Endothelial cell of umbilical vein (primary cell): ENCODE results near the gene LRRC8B. TPM values are rescaled to one million over a fixed set of nuclear protein-coding genes. Genes with fewer than 3 reads are reported as not detected.
A peak's percentile ranks its signal among the peaks of the same experiment; 100 is the strongest.

ENCODE experiments used
- BruUV-seq: library from RNA; stranded (reverse); fragments of 400-500 nt; replicated peaks from 2 replicates; lab custom pipeline; 2021; lab: Mats Ljungman, UMichigan
- CTCF ChIA-PET: fragments of 300-600, 350-600 bp; sonication (Branson Sonifier 250); formaldehyde crosslinking; loops from one replicate; lab custom pipeline; 2021; ENCODE audit warnings: antibody characterized with exemption, inconsistent platforms; lab: Charles Lee
- POLR2A ChIA-PET: fragments of 300-600, 350-600 bp; sonication (Branson Sonifier 250); formaldehyde crosslinking; loops from one replicate; lab custom pipeline; 2021; ENCODE audit warnings: antibody characterized with exemption, inconsistent platforms; lab: Charles Lee
- DNase-seq: peaks from one replicate; pipeline ENCODE4 v3.0.0-alpha.2; 2011; ENCODE audit warnings: low read depth, low spot score
- FAIRE-seq: peaks from 2 replicates; lab custom pipeline; 2011; peaks lifted over from hg19 to GRCh38; lab: Jason Lieb, UNC
- H2AFZ ChIP-seq: 2 replicates; pipeline ENCODE4 v1.6.0; 2012; ENCODE audit warnings: low read depth, low read length, control low read depth, inconsistent platforms
- H3K27ac ChIP-seq: 2 replicates; pipeline ENCODE4 v1.5.1; 2011; ENCODE audit warnings: low read depth, mild to moderate bottlenecking, control low read depth, low read length, moderate library complexity; ENCODE audit not compliant: insufficient read depth
- H3K27me3 ChIP-seq, 2 experiments: 2 replicates each; pipeline versions ENCODE4 v1.6.0 to v1.6.1; 2011; ENCODE audit warnings: low read length in 2 of 2, mixed read lengths in 1 of 2; ENCODE audit not compliant: control insufficient read depth in 2 of 2, insufficient read depth in 2 of 2
- H3K36me3 ChIP-seq, 2 experiments: 2 replicates in 1 of 2; 3 replicates in 1 of 2; pipeline ENCODE4 v1.5.1; 2011; ENCODE audit warnings: low read length in 2 of 2, mild to moderate bottlenecking in 1 of 2, moderate library complexity in 1 of 2; ENCODE audit not compliant: control insufficient read depth in 2 of 2, insufficient read depth in 2 of 2; ENCODE audit errors: extremely low read depth in 1 of 2
- H3K4me1 ChIP-seq: 3 replicates; pipeline ENCODE4 v1.5.1; 2011; ENCODE audit warnings: mild to moderate bottlenecking, low read length; ENCODE audit not compliant: control insufficient read depth, insufficient read depth; ENCODE audit errors: extremely low read depth
- H3K4me2 ChIP-seq: 2 replicates; pipeline ENCODE4 v1.6.1; 2011; ENCODE audit warnings: low read length, control low read depth, mixed read lengths; ENCODE audit not compliant: insufficient read depth
- H3K4me3 ChIP-seq, 3 experiments: fragments of 200-600 bp in 1 of 3; sonication (generic), shearing (Covaris generic) in 1 of 3; replicated peaks in 1 of 3; 2 replicates each; pipeline ENCODE4 v1.5.1; 2011 to 2016; ENCODE audit warnings: control low read depth in 3 of 3, low read length in 3 of 3, mild to moderate bottlenecking in 2 of 3, inconsistent platforms in 1 of 3, low read depth in 1 of 3, moderate library complexity in 1 of 3; ENCODE audit not compliant: insufficient read depth in 1 of 3
- H3K79me2 ChIP-seq: 2 replicates; pipeline ENCODE4 v1.6.0; 2012; ENCODE audit warnings: low read length, inconsistent platforms; ENCODE audit not compliant: control insufficient read depth, insufficient read depth
- H3K9ac ChIP-seq: replicated peaks from 2 replicates; pipeline ENCODE3; 2011; ENCODE audit warnings: low read length, control low read depth; ENCODE audit not compliant: insufficient read depth; ENCODE audit errors: extremely low read depth
- H3K9me1 ChIP-seq: replicated peaks from 3 replicates; pipeline ENCODE4 v1.6.0; 2011; ENCODE audit warnings: mild to moderate bottlenecking, low read length; ENCODE audit not compliant: control insufficient read depth, insufficient read depth; ENCODE audit errors: extremely low read depth
- H3K9me3 ChIP-seq: replicated peaks from 2 replicates; pipeline ENCODE4 v1.5.1; 2012; ENCODE audit warnings: low read length, inconsistent platforms; ENCODE audit not compliant: control insufficient read depth, insufficient read depth
- H4K20me1 ChIP-seq: replicated peaks from 2 replicates; pipeline ENCODE3; 2011; ENCODE audit warnings: mild to moderate bottlenecking, low read length; ENCODE audit not compliant: control insufficient read depth, insufficient read depth; ENCODE audit errors: extremely low read depth
- EZH2 ChIP-seq: IDR thresholded peaks from 2 replicates; pipeline ENCODE4 v1.6.1; 2012; ENCODE audit warnings: borderline replicate concordance, low read depth, mild to moderate bottlenecking, moderate library complexity, low read length, inconsistent platforms; ENCODE audit not compliant: severe bottlenecking
- POLR2A ChIP-seq: IDR thresholded peaks from 2 replicates; pipeline ENCODE4 v1.6.1; 2012; ENCODE audit warnings: low read depth, mild to moderate bottlenecking, control low read depth, low read length
- POLR2AphosphoS5 ChIP-seq: IDR thresholded peaks from 2 replicates; pipeline ENCODE4 v1.6.1; 2012; ENCODE audit warnings: low read depth, mild to moderate bottlenecking, control low read depth, low read length, moderate library complexity; ENCODE audit not compliant: insufficient read depth
- dilution Hi-C: fragments of 300-500 bp; cut with MboI; formaldehyde crosslinking; loops from one replicate; pipeline ENCODE4 v1.15.0; 2019; ENCODE audit warnings: low sequenced_read_pairs; ENCODE audit not compliant: extremely low pct_ligation_motif_present
- intact Hi-C: fragments of 100-400 bp; cut with micrococcal nuclease; formaldehyde crosslinking; loops from one replicate; pipeline ENCODE4 v1.10.0; 2022
- polyA plus RNA-seq, 4 experiments: library from polyadenylated mRNA; depleted of rRNA in 3 of 4; stranded (reverse) in 3 of 4; unstranded in 1 of 4; fragments of >200 nt; gene quantifications; 2 replicates each; pipeline versions ENCODE4 v1.2.1 to v1.2.3, GENCODE V29; 2011 to 2012; ENCODE audit warnings: missing spikeins in 1 of 4
- total RNA-seq: library from RNA; stranded (reverse); gene quantifications from 2 replicates; pipeline ENCODE4 v1.2.3, GENCODE V29; 2021
- TF ChIP-seq, protein P1 (sequence below), 2 donors: IDR thresholded peaks; 1 replicate in 1 of 2; 2 replicates in 1 of 2; pipeline ENCODE4 v1.5.1; 2011; ENCODE audit warnings: low read length in 2 of 2, mild to moderate bottlenecking in 2 of 2, moderate library complexity in 2 of 2, control low read depth in 1 of 2, inconsistent platforms in 1 of 2, low read depth in 1 of 2; ENCODE audit not compliant: insufficient read depth in 1 of 2; ENCODE audit errors: extremely low read depth in 1 of 2

The LRRC8B gene
- total and polyA plus RNA-seq, 2 donors (not counting 3 experiments of a cell fraction or from before 2014, with no cell fraction given): 15.2 to 15.8 TPM

DNA sequence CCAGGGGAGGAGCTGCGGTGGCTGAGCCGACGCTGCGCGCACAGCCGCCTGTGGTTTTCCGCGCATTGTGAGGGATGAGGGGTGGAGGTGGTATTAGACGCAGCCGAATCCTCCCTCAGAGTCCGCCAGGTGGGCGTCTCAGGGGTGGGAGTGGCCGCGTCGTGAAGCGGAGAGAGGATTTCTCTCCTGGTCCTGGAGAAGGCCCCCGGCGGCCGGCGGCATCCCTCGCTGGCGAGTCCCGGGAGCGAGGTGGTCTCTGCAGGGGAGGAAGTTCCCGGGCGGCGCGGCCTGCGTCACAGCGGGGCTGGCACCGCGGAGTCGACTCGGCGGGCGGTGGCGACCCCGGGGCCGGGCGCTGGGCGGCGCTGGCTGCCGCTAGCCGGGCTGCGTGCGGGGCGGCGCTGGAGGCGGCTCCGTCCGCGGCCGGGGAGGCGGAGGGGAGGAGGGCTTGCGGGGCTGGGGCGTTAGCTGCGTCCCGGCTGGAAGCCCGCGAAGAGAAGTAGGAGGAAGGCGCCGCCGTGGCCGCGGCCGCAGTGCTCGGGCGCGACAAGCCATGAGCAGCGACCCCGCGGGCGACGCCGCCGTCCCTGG, 108.1 kb downstream of the LRRC8B start, which contains the start of gene LRRC8C:
LRRC8C (plus strand) TSS at position 464 of the 591 bp plus-strand sequence. CDS start 53,354 bp downstream, outside the sequence.
- peak within 1 kb of the TSS; percentile 72 to 100 (median 99) for H3K4me3 ChIP-seq
- TF ChIP-seq, protein P1, sequence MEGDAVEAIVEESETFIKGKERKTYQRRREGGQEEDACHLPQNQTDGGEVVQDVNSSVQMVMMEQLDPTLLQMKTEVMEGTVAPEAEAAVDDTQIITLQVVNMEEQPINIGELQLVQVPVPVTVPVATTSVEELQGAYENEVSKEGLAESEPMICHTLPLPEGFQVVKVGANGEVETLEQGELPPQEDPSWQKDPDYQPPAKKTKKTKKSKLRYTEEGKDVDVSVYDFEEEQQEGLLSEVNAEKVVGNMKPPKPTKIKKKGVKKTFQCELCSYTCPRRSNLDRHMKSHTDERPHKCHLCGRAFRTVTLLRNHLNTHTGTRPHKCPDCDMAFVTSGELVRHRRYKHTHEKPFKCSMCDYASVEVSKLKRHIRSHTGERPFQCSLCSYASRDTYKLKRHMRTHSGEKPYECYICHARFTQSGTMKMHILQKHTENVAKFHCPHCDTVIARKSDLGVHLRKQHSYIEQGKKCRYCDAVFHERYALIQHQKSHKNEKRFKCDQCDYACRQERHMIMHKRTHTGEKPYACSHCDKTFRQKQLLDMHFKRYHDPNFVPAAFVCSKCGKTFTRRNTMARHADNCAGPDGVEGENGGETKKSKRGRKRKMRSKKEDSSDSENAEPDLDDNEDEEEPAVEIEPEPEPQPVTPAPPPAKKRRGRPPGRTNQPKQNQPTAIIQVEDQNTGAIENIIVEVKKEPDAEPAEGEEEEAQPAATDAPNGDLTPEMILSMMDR (IDR thresholded peaks at IDR 0.05; ENCODE audit: extremely low read depth in 1 of 2, insufficient read depth in 1 of 2, low read depth in 1 of 2, low read length in 2 of 2): peak; percentile 18 to 69
- TF ChIP-seq EZH2 (no peak), POLR2A (peak; percentile 73), POLR2AphosphoS5 (peak; percentile 82)
- no peaks in the 10 kb centered on the region for H3K9me3 ChIP-seq
- peaks cover 32% of the 10 kb centered on the region for H3K4me1 ChIP-seq
- FAIRE-seq (peak; percentile 35), DNase-seq (peak; percentile 84)
- no peaks in the 10 kb centered on the region for H3K36me3 ChIP-seq
- intact Hi-C loops: loop anchor here (1.0 to 5.0 kb wide), 5 partner anchors 78 to 640 kb away; partner anchors contain the start of genes KYAT3 and RBMXL1
- H3K27me3 ChIP-seq: no peaks in the 10 kb centered on the region
- H3K27ac ChIP-seq: peak within 1 kb of the TSS; percentile 97
- H4K20me1 ChIP-seq: no peaks in the 10 kb centered on the region
- peaks cover 42% of the 10 kb centered on the region for H3K79me2 ChIP-seq
- peak within 1 kb of the TSS; percentile 96 for H3K4me2 ChIP-seq
- dilution Hi-C loops: no loop called here
- ChIA-PET CTCF (interaction anchor here (0.7 to 10.8 kb wide), 20 partner anchors 10 to 150 kb away, joined by 3 to 230 read pairs (median 5); no protein-coding TSS in a partner anchor), POLR2A (interaction anchor here (0.7 to 2.6 kb wide), 2 partner anchors 125 to 130 kb away, joined by 3 to 16 read pairs; no protein-coding TSS in a partner anchor)
- no peaks in the 10 kb centered on the region for H3K9me1 ChIP-seq
- H2AFZ ChIP-seq: peak within 1 kb of the TSS; percentile 74
- peak within 1 kb of the TSS; percentile 99 for H3K9ac ChIP-seq
- no TSS peak for BruUV-seq
